ENCODE data around the gene SMAGP.

The SMAGP gene

GRCh38 chr12:51196547-51196946, 73.7 kb downstream of the SMAGP start:
- DNase-seq (ENCODE audit: low read depth in 3 of 3), result no peak

GRCh38 chr12:51195841-51196240, 74.4 kb downstream of the SMAGP start:
- DNase-seq (ENCODE audit: low read depth in 3 of 3), result no peak
